Stimulated activated CD4-positive, alpha-beta T cell treated with anti-CD3 and anti-CD28 coated beads, Interleukin-2, amount 100 ng/mL, for 24 hours (primary cell): ENCODE data around the gene PREX1.

Experiments
- DNase-seq, 2 donors: peaks; one replicate each; pipeline ENCODE4 v3.0.0-alpha.2; 2020

The PREX1 gene

GRCh38 chr20:48826069-48826468 lies 1.7 kb downstream of the PREX1 start:
- DNase-seq: no peak

- no peak for DNase-seq
Measured at GRCh38 chr20:48825566-48825920, 2.3 kb downstream of the PREX1 start.

- DNase-seq: no peak
Measured at GRCh38 chr20:48824830-48825565, 2.8 kb downstream of the PREX1 start.

- DNase-seq: peak; percentile 62 to 71
Measured at GRCh38 chr20:48823960-48824498, 3.8 kb downstream of the PREX1 start.

GRCh38 chr20:48823476-48823875 lies 4.3 kb downstream of the PREX1 start:
- DNase-seq: no peak

GRCh38 chr20:48822879-48823385 lies 4.9 kb downstream of the PREX1 start:
- DNase-seq: peak in 1 of 2 donors; percentile 43

- no peak for DNase-seq
Measured at GRCh38 chr20:48822178-48822577, 5.6 kb downstream of the PREX1 start.

- no peak for DNase-seq
Measured at GRCh38 chr20:48821261-48821920, 6.4 kb downstream of the PREX1 start.

- DNase-seq: no peak
Measured at GRCh38 chr20:48820649-48820973, 7.2 kb downstream of the PREX1 start.

GRCh38 chr20:48819821-48820648 lies 7.8 kb downstream of the PREX1 start:
- DNase-seq: no peak

- no peak for DNase-seq
Measured at GRCh38 chr20:48819089-48819488, 8.7 kb downstream of the PREX1 start.

- DNase-seq: peak in 1 of 2 donors; percentile 43
Measured at GRCh38 chr20:48818481-48818987, 9.3 kb downstream of the PREX1 start.

- no peak for DNase-seq
Measured at GRCh38 chr20:48818031-48818370, 9.8 kb downstream of the PREX1 start.

- no peak for DNase-seq
Measured at GRCh38 chr20:48817367-48818030, 10.3 kb downstream of the PREX1 start.

GRCh38 chr20:48816282-48817205 lies 11.3 kb downstream of the PREX1 start:
- no peak for DNase-seq

GRCh38 chr20:48815537-48815936 lies 12.3 kb downstream of the PREX1 start:
- DNase-seq: no peak

- DNase-seq: no peak
Measured at GRCh38 chr20:48814633-48815032, 13.2 kb downstream of the PREX1 start.

GRCh38 chr20:48813930-48814546 lies 13.8 kb downstream of the PREX1 start:
- no peak for DNase-seq

- no peak for DNase-seq
Measured at GRCh38 chr20:48813446-48813747, 14.4 kb downstream of the PREX1 start.

- DNase-seq: no peak
Measured at GRCh38 chr20:48812600-48813445, 15.0 kb downstream of the PREX1 start.
